ACC112 (cell line): ENCODE measurements around the gene IER5.
A peak's percentile ranks its signal among the peaks of the same experiment; 100 is the strongest.

Source experiments
- H2AFZ ChIP-seq: fragments of 200-600 bp; sonication (generic); one replicate; pipeline ENCODE4 v1.6.0; 2017; ENCODE audit warnings: antibody characterized with exemption, low read length; ENCODE audit not compliant: unreplicated experiment
- H3K27ac ChIP-seq: fragments of 200-600 bp; sonication (generic); 2 replicates; pipeline ENCODE4 v1.5.1; 2014; ENCODE audit warnings: low read depth, mild to moderate bottlenecking, antibody characterized with exemption, low read length, moderate library complexity
- H3K27me3 ChIP-seq: fragments of 200-600 bp; sonication (generic); 2 replicates; pipeline ENCODE4 v1.6.1; 2014; ENCODE audit warnings: mild to moderate bottlenecking, antibody characterized with exemption, low read length, moderate library complexity, mixed read lengths; ENCODE audit not compliant: insufficient read depth
- H3K36me3 ChIP-seq: fragments of 200-600 bp; sonication (generic); 2 replicates; pipeline ENCODE4 v1.6.1; 2016; ENCODE audit warnings: mild to moderate bottlenecking, antibody characterized with exemption, low read length, moderate library complexity, mixed read lengths; ENCODE audit not compliant: insufficient read depth
- H3K4me1 ChIP-seq: fragments of 200-600 bp; sonication (generic); one replicate; pipeline ENCODE4 v1.6.1; 2016; ENCODE audit warnings: low read length, mixed read lengths; ENCODE audit not compliant: insufficient read depth, unreplicated experiment, control insufficient read depth
- H3K4me3 ChIP-seq: fragments of 200-600 bp; sonication (generic); 2 replicates; pipeline ENCODE4 v1.5.1; 2014; ENCODE audit warnings: mild to moderate bottlenecking, low read depth, low read length
- H3K79me2 ChIP-seq: fragments of 200-600 bp; sonication (generic); one replicate; pipeline ENCODE4 v1.6.0; 2016; ENCODE audit warnings: low read length; ENCODE audit not compliant: control insufficient read depth, unreplicated experiment, insufficient read depth

Gene IER5

GRCh38 chr1:181097242-181097641 lies 8.7 kb downstream of the IER5 start:
- Histone ChIP-seq H3K27ac (peak overlapping the region; percentile 80), H3K79me2 (peaks cover 13% of the 10 kb centered on the region), H3K36me3 (peaks cover 4% of the 10 kb centered on the region; the same call in 1 of the 2 replicates), H3K4me1 (peaks cover 89% of the 10 kb centered on the region), H3K27me3 (no peaks in the 10 kb centered on the region), H2AFZ (no peak overlapping the region), H3K4me3 (peak overlapping the region; percentile 44; the same call in 1 of the 2 replicates)

- no peaks in the 10 kb centered on the region for H3K27me3 ChIP-seq
- H3K27ac ChIP-seq: peak overlapping the region; percentile 84
- no peak overlapping the region for H3K4me3 ChIP-seq
- H3K36me3 ChIP-seq: no peaks in the 10 kb centered on the region
- peaks cover 14% of the 10 kb centered on the region for H3K79me2 ChIP-seq
- H3K4me1 ChIP-seq: peaks cover 90% of the 10 kb centered on the region
- peak overlapping the region; percentile 63 for H2AFZ ChIP-seq
Observed at GRCh38 chr1:181099152-181100014, 10.9 kb downstream of the IER5 start.

- H2AFZ ChIP-seq: no peak overlapping the region
- no peak overlapping the region for H3K4me3 ChIP-seq
- H3K36me3 ChIP-seq: no peaks in the 10 kb centered on the region
- H3K27me3 ChIP-seq: no peaks in the 10 kb centered on the region
- peak overlapping the region; percentile 84 for H3K27ac ChIP-seq
- peaks cover 17% of the 10 kb centered on the region for H3K79me2 ChIP-seq
- peaks cover 82% of the 10 kb centered on the region for H3K4me1 ChIP-seq
Observed at GRCh38 chr1:181100015-181100905, 11.8 kb downstream of the IER5 start.

GRCh38 chr1:181100934-181101333 lies 12.4 kb downstream of the IER5 start:
- H2AFZ ChIP-seq: no peak overlapping the region
- H3K27ac ChIP-seq: peak overlapping the region; percentile 84
- peak overlapping the region; percentile 48; the same call in 1 of the 2 replicates for H3K4me3 ChIP-seq
- no peaks in the 10 kb centered on the region for H3K27me3 ChIP-seq
- peaks cover 79% of the 10 kb centered on the region for H3K4me1 ChIP-seq
- H3K79me2 ChIP-seq: peaks cover 17% of the 10 kb centered on the region
- no peaks in the 10 kb centered on the region for H3K36me3 ChIP-seq

- peak overlapping the region; percentile 84 for H3K27ac ChIP-seq
- no peaks in the 10 kb centered on the region for H3K36me3 ChIP-seq
- peaks cover 74% of the 10 kb centered on the region for H3K4me1 ChIP-seq
- no peak overlapping the region for H2AFZ ChIP-seq
- peak overlapping the region; percentile 48 for H3K4me3 ChIP-seq
- peaks cover 17% of the 10 kb centered on the region for H3K79me2 ChIP-seq
- no peaks in the 10 kb centered on the region for H3K27me3 ChIP-seq
Observed at GRCh38 chr1:181101581-181102226, 13.2 kb downstream of the IER5 start.

GRCh38 chr1:181102841-181103240 lies 14.3 kb downstream of the IER5 start:
- Histone ChIP-seq H3K36me3 (no peaks in the 10 kb centered on the region), H3K27ac (peak overlapping the region; percentile 84), H3K79me2 (peaks cover 17% of the 10 kb centered on the region), H3K27me3 (no peaks in the 10 kb centered on the region), H3K4me1 (peaks cover 70% of the 10 kb centered on the region), H2AFZ (no peak overlapping the region), H3K4me3 (peak overlapping the region; percentile 84)

GRCh38 chr1:181103399-181103798 lies 14.9 kb downstream of the IER5 start:
- Histone ChIP-seq H3K36me3 (no peaks in the 10 kb centered on the region), H3K27me3 (no peaks in the 10 kb centered on the region), H2AFZ (no peak overlapping the region), H3K4me3 (peak overlapping the region; percentile 84), H3K27ac (peak overlapping the region; percentile 84), H3K79me2 (peaks cover 17% of the 10 kb centered on the region), H3K4me1 (peaks cover 72% of the 10 kb centered on the region)

- H3K27ac ChIP-seq: peak overlapping the region; percentile 71
- H3K36me3 ChIP-seq: no peaks in the 10 kb centered on the region
- H2AFZ ChIP-seq: peak overlapping the region; percentile 53
- H3K27me3 ChIP-seq: no peaks in the 10 kb centered on the region
- peak overlapping the region; percentile 84 for H3K4me3 ChIP-seq
- H3K79me2 ChIP-seq: peaks cover 17% of the 10 kb centered on the region
- H3K4me1 ChIP-seq: peaks cover 73% of the 10 kb centered on the region
Observed at GRCh38 chr1:181104042-181104789, 15.7 kb downstream of the IER5 start.

GRCh38 chr1:181104790-181105133 lies 16.3 kb downstream of the IER5 start:
- no peaks in the 10 kb centered on the region for H3K36me3 ChIP-seq
- H3K79me2 ChIP-seq: peaks cover 17% of the 10 kb centered on the region
- H3K27ac ChIP-seq: peak overlapping the region; percentile 71
- no peaks in the 10 kb centered on the region for H3K27me3 ChIP-seq
- H2AFZ ChIP-seq: peak overlapping the region; percentile 53
- H3K4me3 ChIP-seq: peak overlapping the region; percentile 84
- H3K4me1 ChIP-seq: peaks cover 72% of the 10 kb centered on the region
